HEK293T (cell line): ENCODE results near the gene GAB2.
A peak's percentile ranks its signal among the peaks of the same experiment; 100 is the strongest.
"Not testable (repeated sequence)": the region's sequence is repeated elsewhere in the genome, so short reads cannot be mapped to it uniquely, and the experiment has no call there.

Experiments
- CTCF ChIA-PET: fragments of 350-600 bp; formaldehyde crosslinking; extraction: SDS; loops from one replicate; lab custom pipeline; 2021; ENCODE audit warnings: antibody characterized with exemption, inconsistent platforms; lab: Yijun Ruan, JAX
- POLR2A ChIA-PET: fragments of 350-600 bp; formaldehyde crosslinking; extraction: SDS; loops from one replicate; lab custom pipeline; 2020; ENCODE audit warnings: antibody characterized with exemption, inconsistent platforms; lab: Yijun Ruan, JAX
- DNase-seq: peaks from one replicate; pipeline ENCODE4 v3.0.0; 2012; ENCODE audit warnings: mixed read lengths; ENCODE audit errors: extremely low spot score
- ARNT ChIP-seq: fragments of 450-650 bp; IDR thresholded peaks from 2 replicates; pipeline ENCODE4 v1.6.1; 2017; ENCODE audit warnings: mild to moderate bottlenecking
- BHLHE40 ChIP-seq: fragments of 450-650 bp; IDR thresholded peaks from 2 replicates; pipeline ENCODE4 v1.6.1; 2016; ENCODE audit warnings: mild to moderate bottlenecking, moderate library complexity, borderline replicate concordance
- CTBP1 ChIP-seq: fragments of 450-650 bp; IDR thresholded peaks from 2 replicates; pipeline ENCODE4 v1.6.1; 2016; ENCODE audit warnings: borderline replicate concordance
- ELF4 ChIP-seq: fragments of 450-650 bp; IDR thresholded peaks from 2 replicates; pipeline ENCODE4 v1.6.1; 2017; ENCODE audit warnings: antibody characterized with exemption
- FOXA1 ChIP-seq: fragments of 450-650 bp; IDR thresholded peaks from 2 replicates; pipeline ENCODE4 v1.6.1; 2016; ENCODE audit warnings: mild to moderate bottlenecking
- FOXK2 ChIP-seq: fragments of 450-650 bp; IDR thresholded peaks from 2 replicates; pipeline ENCODE4 v1.6.1; 2016; ENCODE audit warnings: mild to moderate bottlenecking
- FOXM1 ChIP-seq: fragments of 450-650 bp; IDR thresholded peaks from 2 replicates; pipeline ENCODE4 v1.6.1; 2017; ENCODE audit warnings: mild to moderate bottlenecking, borderline replicate concordance
- HDGF ChIP-seq: fragments of 450-650 bp; IDR thresholded peaks from 2 replicates; pipeline ENCODE4 v1.6.1; 2017; ENCODE audit warnings: antibody characterized with exemption, borderline replicate concordance
- L3MBTL2 ChIP-seq: fragments of 450-650 bp; conservative IDR thresholded peaks from 2 replicates; pipeline ENCODE4 v1.6.1; 2016; ENCODE audit warnings: mild to moderate bottlenecking
- LEF1 ChIP-seq: fragments of 450-650 bp; IDR thresholded peaks from 2 replicates; pipeline ENCODE4 v1.6.1; 2017; ENCODE audit warnings: mild to moderate bottlenecking, borderline replicate concordance
- NFRKB ChIP-seq: fragments of 450-650 bp; IDR thresholded peaks from 2 replicates; pipeline ENCODE4 v1.6.1; 2016; ENCODE audit warnings: mild to moderate bottlenecking, moderate library complexity
- PKNOX1 ChIP-seq: fragments of 450-650 bp; IDR thresholded peaks from 2 replicates; pipeline ENCODE4 v1.6.1; 2016
- SP1 ChIP-seq: fragments of 450-650 bp; IDR thresholded peaks from 2 replicates; pipeline ENCODE4 v1.6.1; 2017
- SUZ12 ChIP-seq: fragments of 450-650 bp; IDR thresholded peaks from 2 replicates; pipeline ENCODE4 v1.6.1; 2016; ENCODE audit warnings: mild to moderate bottlenecking
- TARDBP ChIP-seq: fragments of 450-650 bp; IDR thresholded peaks from 2 replicates; pipeline ENCODE4 v1.6.1; 2016
- ZNF384 ChIP-seq: fragments of 450-650 bp; IDR thresholded peaks from 2 replicates; pipeline ENCODE4 v1.6.1; 2016

GAB2 gene, protein sequence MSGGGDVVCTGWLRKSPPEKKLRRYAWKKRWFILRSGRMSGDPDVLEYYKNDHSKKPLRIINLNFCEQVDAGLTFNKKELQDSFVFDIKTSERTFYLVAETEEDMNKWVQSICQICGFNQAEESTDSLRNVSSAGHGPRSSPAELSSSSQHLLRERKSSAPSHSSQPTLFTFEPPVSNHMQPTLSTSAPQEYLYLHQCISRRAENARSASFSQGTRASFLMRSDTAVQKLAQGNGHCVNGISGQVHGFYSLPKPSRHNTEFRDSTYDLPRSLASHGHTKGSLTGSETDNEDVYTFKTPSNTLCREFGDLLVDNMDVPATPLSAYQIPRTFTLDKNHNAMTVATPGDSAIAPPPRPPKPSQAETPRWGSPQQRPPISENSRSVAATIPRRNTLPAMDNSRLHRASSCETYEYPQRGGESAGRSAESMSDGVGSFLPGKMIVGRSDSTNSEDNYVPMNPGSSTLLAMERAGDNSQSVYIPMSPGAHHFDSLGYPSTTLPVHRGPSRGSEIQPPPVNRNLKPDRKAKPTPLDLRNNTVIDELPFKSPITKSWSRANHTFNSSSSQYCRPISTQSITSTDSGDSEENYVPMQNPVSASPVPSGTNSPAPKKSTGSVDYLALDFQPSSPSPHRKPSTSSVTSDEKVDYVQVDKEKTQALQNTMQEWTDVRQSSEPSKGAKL

DNA sequence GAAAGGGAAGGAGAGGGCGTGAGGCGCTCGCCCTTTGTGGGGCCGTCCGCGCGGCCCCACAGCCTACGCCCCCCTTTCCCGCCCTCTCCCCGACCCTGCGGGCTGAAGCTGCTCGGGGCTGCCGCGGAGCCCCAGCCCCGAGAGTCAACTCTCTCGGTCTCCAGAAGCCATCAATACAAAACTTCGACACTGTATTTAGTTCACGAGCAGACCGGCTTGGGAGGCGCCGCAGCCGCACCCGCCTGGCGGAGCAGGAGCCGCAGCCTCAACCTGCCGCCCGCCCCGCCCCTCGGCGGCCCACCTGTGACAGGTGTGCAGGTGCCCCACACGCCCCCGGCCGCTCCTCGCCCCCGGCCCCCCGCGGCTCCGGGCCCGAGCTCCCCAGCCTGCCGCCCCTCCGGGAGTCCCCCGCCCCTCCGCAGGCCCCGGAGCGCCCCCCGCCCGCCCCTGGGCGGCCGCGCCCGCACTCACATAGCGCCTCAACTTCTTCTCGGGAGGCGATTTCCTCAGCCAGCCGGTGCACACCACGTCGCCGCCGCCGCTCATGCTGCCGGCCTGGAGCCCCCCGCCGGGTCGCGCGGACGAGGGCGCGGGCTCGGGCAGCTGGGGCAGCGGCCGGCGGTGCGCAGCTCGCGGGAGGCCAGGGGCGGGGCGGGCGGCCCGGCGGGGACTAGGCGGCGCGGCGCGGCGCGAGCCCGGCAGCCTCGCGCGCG, at the start of gene GAB2:
Gene GAB2, minus strand, starts transcription at position 646 of the 713 bp plus-strand sequence. Its CDS starts 100 bp downstream, at position 546.
- DNase-seq = peak; percentile 12
- ChIA-PET POLR2A (interaction anchor here (0.8 to 1.9 kb wide), 3 partner anchors 136 to 229 kb away, joined by 3 to 9 read pairs (median 4); partner anchors contain the start of genes KCTD21, NARS2 and USP35), CTCF (interaction anchor here (5.6 kb wide), 1 partner anchor 148 kb away, joined by 25 read pairs; no protein-coding TSS in a partner anchor)
- TF ChIP-seq CTBP1 = no peak
- no peak for TF ChIP-seq HDGF

- no peak for DNase-seq
- ChIA-PET CTCF (no interaction called here), POLR2A (no interaction called here)
- no peak for TF ChIP-seq ELF4
- no peak for TF ChIP-seq ZNF384
Observed at GRCh38 chr11:78467370-78467769, 49.8 kb upstream of the GAB2 start.

DNA sequence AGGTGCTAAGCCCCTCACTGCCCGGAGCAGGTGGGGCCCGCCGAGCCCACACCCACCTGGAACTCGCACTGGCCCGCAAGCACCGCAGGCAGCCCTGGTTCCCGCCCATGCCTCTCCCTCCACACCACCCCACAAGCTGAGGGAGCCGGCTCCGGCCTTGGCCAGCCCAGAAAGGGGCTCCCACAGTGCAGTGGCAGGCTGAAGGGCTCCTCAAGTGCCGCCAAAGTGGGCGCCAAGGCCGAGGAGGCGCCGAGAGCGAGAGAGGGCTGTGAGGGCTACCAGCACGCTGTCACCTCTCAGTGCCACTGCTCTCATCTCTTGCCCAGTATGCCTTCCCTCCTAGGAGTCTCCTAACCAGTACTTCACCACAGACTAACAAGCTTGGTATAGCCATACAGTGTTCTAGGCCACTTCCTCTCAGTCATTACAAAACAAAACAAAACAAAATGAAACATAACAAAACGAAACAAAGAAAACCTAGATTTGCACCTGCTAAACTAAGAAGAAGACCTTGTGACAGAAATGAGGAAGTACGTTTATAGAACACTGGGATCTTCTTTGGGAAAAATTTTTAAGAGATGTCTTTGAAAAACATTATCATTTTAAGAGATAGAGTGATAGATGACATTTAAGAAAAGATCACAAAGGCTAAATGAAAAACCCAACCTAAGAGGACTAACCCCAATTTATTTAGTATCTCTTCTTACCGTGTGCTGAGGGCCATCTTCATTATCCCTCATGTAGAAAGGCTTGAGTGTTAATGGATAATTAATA, 47.7 kb upstream of the GAB2 start:
- DNase-seq = no peak
- POLR2A ChIA-PET = no interaction called here
- CTCF ChIA-PET = no interaction called here
- TF ChIP-seq TARDBP (no peak), BHLHE40 (no peak), L3MBTL2 (no peak), FOXM1 (no peak), ELF4 (no peak), SUZ12 (no peak), CTBP1 (no peak), SP1 (no peak), FOXA1 (no peak)

- DNase-seq, CTCF ChIA-PET, POLR2A ChIA-PET: not testable (repeated sequence)
Observed at GRCh38 chr11:78464787-78465168, 47.2 kb upstream of the GAB2 start.

DNA sequence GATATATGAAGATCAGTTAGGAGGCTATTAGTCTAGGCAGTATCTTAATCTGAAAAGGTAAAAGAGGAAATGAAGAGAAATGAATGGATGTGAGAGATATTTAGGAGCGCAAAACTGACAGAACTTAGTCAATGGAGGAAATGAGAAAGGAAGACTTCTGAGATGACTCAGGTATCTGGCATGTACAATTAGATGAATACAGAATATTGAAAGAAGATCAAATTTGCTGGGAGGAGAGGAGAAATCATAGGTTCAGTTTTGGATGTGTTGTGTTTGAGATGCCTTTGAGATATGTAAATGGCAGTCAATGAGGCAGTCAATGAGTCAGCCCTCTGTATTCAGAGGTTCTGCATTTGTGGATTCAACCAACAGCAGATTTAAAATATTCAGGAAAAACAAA, 42.9 kb upstream of the GAB2 start:
- DNase-seq = no peak
- no peak for TF ChIP-seq PKNOX1
- TF ChIP-seq HDGF = no peak
- TF ChIP-seq NFRKB = no peak
- no peak for TF ChIP-seq FOXK2
- no peak for TF ChIP-seq ELF4
- no peak for TF ChIP-seq SUZ12
- no peak for TF ChIP-seq L3MBTL2
- ChIA-PET POLR2A (no interaction called here), CTCF (no interaction called here)

DNA sequence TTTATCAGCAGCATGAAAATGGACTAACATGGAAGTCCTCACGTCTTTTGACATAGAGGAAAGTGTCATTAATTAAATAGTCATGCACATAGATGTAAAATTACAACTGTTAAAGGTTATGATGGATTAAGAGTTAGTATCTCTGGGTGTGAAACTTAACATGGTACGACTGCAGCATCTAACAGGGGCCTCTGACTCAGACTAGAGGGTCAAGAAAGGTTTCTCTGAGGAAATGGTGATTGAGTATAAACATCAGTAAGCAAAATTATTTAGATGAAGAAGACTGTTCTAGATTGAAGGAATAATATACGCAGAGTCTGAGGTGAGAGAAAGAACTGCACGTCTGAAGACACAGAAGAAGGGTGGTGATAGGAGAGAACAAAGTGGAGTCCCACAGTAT, 42.1 kb upstream of the GAB2 start:
- no peak for DNase-seq
- ChIA-PET CTCF (no interaction called here), POLR2A (no interaction called here)
- TF ChIP-seq TARDBP (no peak), FOXA1 (no peak), ELF4 (no peak), SP1 (no peak), HDGF (no peak), ARNT (no peak), FOXK2 (no peak), SUZ12 (no peak), ZNF384 (no peak), LEF1 (no peak), BHLHE40 (no peak), CTBP1 (no peak), NFRKB (no peak), L3MBTL2 (no peak), FOXM1 (no peak), PKNOX1 (no peak)

DNA sequence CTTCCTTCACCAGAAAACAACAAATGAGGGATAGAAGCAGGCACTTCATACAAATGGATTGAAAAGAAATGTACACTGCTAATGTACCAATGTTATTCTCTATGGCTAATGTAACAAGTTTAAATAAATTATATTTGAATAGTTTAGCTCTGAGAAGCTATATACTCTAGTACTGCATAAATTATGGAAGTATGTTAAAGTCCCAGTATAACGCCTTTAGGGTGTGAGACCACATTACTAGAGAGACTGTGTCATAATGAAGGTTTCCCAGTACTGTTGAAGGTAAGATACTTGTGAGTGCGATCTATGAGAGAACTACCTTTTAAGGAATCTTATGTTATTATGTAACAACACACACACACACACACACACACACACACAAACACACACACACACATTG, 39.8 kb upstream of the GAB2 start:
- ChIA-PET POLR2A (no interaction called here), CTCF (no interaction called here)
- DNase-seq = no peak
- TF ChIP-seq L3MBTL2 (no peak), BHLHE40 (no peak), ELF4 (no peak), PKNOX1 (no peak), FOXK2 (no peak), FOXM1 (no peak), CTBP1 (no peak), LEF1 (no peak), SP1 (no peak), HDGF (no peak), ARNT (no peak), SUZ12 (no peak), TARDBP (no peak), NFRKB (no peak)
